ENCODE data around the gene PAQR5. TPM values are rescaled to one million over a fixed set of nuclear protein-coding genes. Genes with fewer than 3 reads are reported as not detected.
A peak's percentile ranks its signal among the peaks of the same experiment; 100 is the strongest.
"Not testable (repeated sequence)": the region's sequence is repeated elsewhere in the genome, so short reads cannot be mapped to it uniquely, and the experiment has no call there.

The PAQR5 gene
- total RNA-seq, 1 experiment from 2014 or later, result 9.4 TPM

GRCh38 chr15:69380726-69381105, 82.0 kb downstream of the PAQR5 start:
- Mint-ChIP-seq H3K27ac (peak overlapping the region; percentile 25; the same call in 1 of the 2 replicates), H3K4me3 (no peak overlapping the region), H3K9me3 (no peaks in the 10 kb centered on the region), H3K4me1 (peaks cover 16% of the 10 kb centered on the region), H3K27me3 (ENCODE audit: low read depth) (no peaks in the 10 kb centered on the region), H3K36me3 (no peaks in the 10 kb centered on the region)
- ATAC-seq (no peak), DNase-seq (ENCODE audit: low spot score) (no peak)
- ChIA-PET POLR2A (no interaction called here), CTCF (interaction anchor here (0.6 to 3.8 kb wide), 13 partner anchors 8 to 707 kb away, joined by 3 to 23 read pairs (median 3); no protein-coding TSS in a partner anchor)
- TF ChIP-seq MLX (CRISPR knock-in tag; IDR thresholded peaks at IDR 0.05), result no peak

- CTCF ChIA-PET, result interaction anchor here (1.4 to 3.8 kb wide), 2 partner anchors 11 to 12 kb away, joined by 3 to 23 read pairs; no protein-coding TSS in a partner anchor
- H3K9me3 Mint-ChIP-seq; DNase-seq (ENCODE audit: low spot score); H3K4me3 Mint-ChIP-seq; H3K36me3 Mint-ChIP-seq; H3K27me3 Mint-ChIP-seq (ENCODE audit: low read depth); ATAC-seq; POLR2A ChIA-PET; H3K27ac Mint-ChIP-seq: not testable (repeated sequence)
- H3K4me1 Mint-ChIP-seq, result peaks cover 16% of the 10 kb centered on the region
Observed at GRCh38 chr15:69382176-69382575, 83.5 kb downstream of the PAQR5 start.

GRCh38 chr15:69384066-69384465, 85.4 kb downstream of the PAQR5 start:
- H3K9me3 Mint-ChIP-seq; H3K27ac Mint-ChIP-seq; POLR2A ChIA-PET; H3K27me3 Mint-ChIP-seq (ENCODE audit: low read depth); H3K36me3 Mint-ChIP-seq; H3K4me3 Mint-ChIP-seq; ATAC-seq; CTCF ChIA-PET; DNase-seq (ENCODE audit: low spot score): not testable (repeated sequence)
- peaks cover 16% of the 10 kb centered on the region for H3K4me1 Mint-ChIP-seq

- no peak for ATAC-seq
- DNase-seq (ENCODE audit: low spot score), result no peak
- H3K4me1 Mint-ChIP-seq, result peaks cover 16% of the 10 kb centered on the region
- ChIA-PET POLR2A (no interaction called here), CTCF (interaction anchor here (1.4 kb wide), 1 partner anchor 10 kb away, joined by 3 read pairs; no protein-coding TSS in a partner anchor)
- H3K36me3 Mint-ChIP-seq, result no peaks in the 10 kb centered on the region
- H3K27me3 Mint-ChIP-seq (ENCODE audit: low read depth), result no peaks in the 10 kb centered on the region
- H3K9me3 Mint-ChIP-seq, result no peaks in the 10 kb centered on the region
- no peak overlapping the region for H3K27ac Mint-ChIP-seq
- no peak overlapping the region for H3K4me3 Mint-ChIP-seq
- TF ChIP-seq E2F4 (CRISPR knock-in tag; IDR thresholded peaks at IDR 0.05; ENCODE audit: borderline replicate concordance, low read depth) (no peak), GABPB1 (CRISPR knock-in tag; IDR thresholded peaks at IDR 0.05) (no peak), ZNF512 (CRISPR knock-in tag; IDR thresholded peaks at IDR 0.05; ENCODE audit: borderline replicate concordance) (no peak), RELA (CRISPR knock-in tag; IDR thresholded peaks at IDR 0.05; ENCODE audit: borderline replicate concordance) (no peak), JUN (CRISPR knock-in tag; IDR thresholded peaks at IDR 0.05) (no peak), NFATC4 (CRISPR knock-in tag; IDR thresholded peaks at IDR 0.05) (no peak), ETV6 (CRISPR knock-in tag; IDR thresholded peaks at IDR 0.05) (no peak), E2F5 (CRISPR knock-in tag; IDR thresholded peaks at IDR 0.05) (no peak), PREB (CRISPR knock-in tag; IDR thresholded peaks at IDR 0.05; ENCODE audit: borderline replicate concordance) (no peak), ATF2 (CRISPR knock-in tag; IDR thresholded peaks at IDR 0.05; ENCODE audit: borderline replicate concordance, low read depth) (no peak), ZNF416 (CRISPR knock-in tag; IDR thresholded peaks at IDR 0.05) (no peak), CTCF (IDR thresholded peaks at IDR 0.05) (no peak), TEAD1 (CRISPR knock-in tag; IDR thresholded peaks at IDR 0.05) (no peak), JAZF1 (CRISPR knock-in tag; IDR thresholded peaks at IDR 0.05) (no peak), ATF3 (CRISPR knock-in tag; conservative IDR thresholded peaks at IDR 0.05) (no peak)
Observed at GRCh38 chr15:69384626-69385598, 86.2 kb downstream of the PAQR5 start.

All from WTC11 (cell line).